ENCODE data around the gene LMAN1L. TPM values are rescaled to one million over a fixed set of nuclear protein-coding genes. Genes with fewer than 3 reads are reported as not detected.

LMAN1L gene
- total RNA-seq, 3 donors from 2014 or later, result 0.15 TPM; not detected in 2

- TF ChIP-seq POLR2A (IDR thresholded peaks at IDR 0.05), result no peak
- TF ChIP-seq POLR2AphosphoS5 (IDR thresholded peaks at IDR 0.05), result no peak
- Histone ChIP-seq H3K27ac (no peak overlapping the region), H3K9me3 (no peaks in the 10 kb centered on the region), H3K27me3 (no peaks in the 10 kb centered on the region), H3K4me1 (peaks cover 17% of the 10 kb centered on the region in 2 donors), H3K4me3 (no peak overlapping the region), H3K36me3 (no peaks in the 10 kb centered on the region)
- DNase-seq (ENCODE audit: low spot score in 2 of 2), result no peak
- intact Hi-C loops (cut with DNase I; ENCODE audit: low total_unique reads), result no loop called here
These were observed 19.3 kb upstream of the LMAN1L start for GRCh38 chr15:74793135-74794028.

GRCh38 chr15:74794248-74794969, 18.2 kb upstream of the LMAN1L start:
- no peak for DNase-seq (ENCODE audit: low spot score in 2 of 2)
- no peaks in the 10 kb centered on the region for H3K36me3 ChIP-seq
- H3K9me3 ChIP-seq, result no peaks in the 10 kb centered on the region
- peaks cover 12 to 20% of the 10 kb centered on the region in 2 donors for H3K4me1 ChIP-seq
- no peak overlapping the region for H3K27ac ChIP-seq
- TF ChIP-seq POLR2A (IDR thresholded peaks at IDR 0.05) (no peak), POLR2AphosphoS5 (IDR thresholded peaks at IDR 0.05) (no peak), CTCF (IDR thresholded peaks at IDR 0.05) (no peak)
- intact Hi-C loops (cut with DNase I; ENCODE audit: low total_unique reads), result no loop called here
- no peaks in the 10 kb centered on the region for H3K27me3 ChIP-seq
- no peak overlapping the region for H3K4me3 ChIP-seq

GRCh38 chr15:74794970-74795349, 17.7 kb upstream of the LMAN1L start:
- Histone ChIP-seq H3K27me3 (no peaks in the 10 kb centered on the region), H3K9me3 (no peaks in the 10 kb centered on the region), H3K27ac (no peak overlapping the region), H3K4me1 (peaks cover 9 to 20% of the 10 kb centered on the region in 2 donors), H3K4me3 (no peak overlapping the region), H3K36me3 (no peaks in the 10 kb centered on the region)
- DNase-seq (ENCODE audit: low spot score in 2 of 2), result no peak
- intact Hi-C loops (cut with DNase I; ENCODE audit: low total_unique reads), result no loop called here
- TF ChIP-seq POLR2A (IDR thresholded peaks at IDR 0.05) (no peak), CTCF (IDR thresholded peaks at IDR 0.05) (no peak), POLR2AphosphoS5 (IDR thresholded peaks at IDR 0.05) (no peak)

GRCh38 chr15:74795966-74796625, 16.5 kb upstream of the LMAN1L start:
- intact Hi-C loops (cut with DNase I; ENCODE audit: low total_unique reads), result no loop called here
- peaks cover 4 to 19% of the 10 kb centered on the region in 2 donors for H3K4me1 ChIP-seq
- no peak overlapping the region for H3K4me3 ChIP-seq

More at GRCh38 chr15:74795966-74796625, 16.5 kb upstream of the LMAN1L start:
- no peak overlapping the region for H3K27ac ChIP-seq
- DNase-seq (ENCODE audit: low spot score in 2 of 2), result no peak
- no peaks in the 10 kb centered on the region for H3K27me3 ChIP-seq
- H3K9me3 ChIP-seq, result no peaks in the 10 kb centered on the region
- H3K36me3 ChIP-seq, result no peaks in the 10 kb centered on the region
- TF ChIP-seq POLR2AphosphoS5 (IDR thresholded peaks at IDR 0.05) (no peak), POLR2A (IDR thresholded peaks at IDR 0.05) (no peak), CTCF (IDR thresholded peaks at IDR 0.05) (no peak)

Measured in breast epithelium (tissue), 4 donors.